ENCODE data around the gene ELMO1.

Gene ELMO1

DNA sequence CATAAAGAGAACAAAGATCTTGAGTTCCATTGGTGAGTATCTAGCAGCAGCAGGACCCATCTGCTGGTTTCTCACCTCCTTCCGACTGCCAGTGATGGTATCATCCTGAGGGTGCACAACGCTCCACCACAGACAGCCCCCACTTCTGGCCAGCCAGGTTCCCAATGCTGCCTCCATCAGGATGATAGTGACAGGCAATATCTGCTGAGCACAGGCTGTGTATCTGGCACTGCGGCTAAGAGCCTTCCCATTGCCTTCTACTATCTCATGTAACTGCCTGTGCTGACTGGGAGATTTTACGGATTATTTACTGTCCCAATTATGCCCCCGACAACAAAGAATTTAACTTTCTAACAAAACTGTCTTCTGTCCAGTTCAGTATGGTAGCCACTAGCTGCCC lies 372.0 kb downstream of the ELMO1 start:
- no peak for DNase-seq

DNA sequence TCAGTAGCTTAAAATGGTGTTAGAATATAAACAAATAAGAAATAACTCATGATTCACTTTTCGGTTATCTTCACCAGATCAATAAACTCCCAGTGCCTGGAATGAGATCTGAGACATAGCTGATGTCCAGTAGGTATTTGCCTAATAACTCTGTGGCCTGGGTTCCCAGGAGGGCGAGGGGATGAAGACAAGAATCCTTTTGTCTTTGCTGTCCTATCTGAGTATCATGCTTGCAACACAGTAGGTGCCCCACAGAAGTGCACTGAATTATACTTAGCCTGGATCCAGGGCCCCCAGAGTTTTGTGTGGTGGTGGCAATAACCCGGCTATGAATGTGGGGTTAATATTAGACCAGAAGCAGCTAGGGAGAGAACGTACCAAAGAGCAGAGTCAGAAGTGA lies 374.3 kb downstream of the ELMO1 start:
- no peak for DNase-seq

DNA sequence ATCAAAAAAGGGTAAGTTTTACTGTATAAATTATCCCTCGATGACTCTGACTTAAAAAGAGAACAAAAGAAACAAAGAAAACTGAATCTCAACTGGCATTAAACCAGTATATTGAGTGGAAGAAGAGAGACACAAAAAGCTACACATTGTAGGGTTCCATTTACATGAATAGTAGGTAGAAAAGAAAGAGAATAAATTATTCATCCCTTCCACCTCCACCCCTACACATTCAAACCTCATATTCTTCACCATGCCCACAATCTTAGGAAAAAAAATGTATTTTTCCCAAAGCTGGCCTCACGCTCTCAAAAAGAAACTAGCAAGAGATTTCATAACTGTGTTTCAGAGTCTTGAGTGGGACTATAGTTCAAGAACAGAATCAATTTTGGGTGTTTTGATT lies 377.5 kb downstream of the ELMO1 start:
- no peak for DNase-seq

DNA sequence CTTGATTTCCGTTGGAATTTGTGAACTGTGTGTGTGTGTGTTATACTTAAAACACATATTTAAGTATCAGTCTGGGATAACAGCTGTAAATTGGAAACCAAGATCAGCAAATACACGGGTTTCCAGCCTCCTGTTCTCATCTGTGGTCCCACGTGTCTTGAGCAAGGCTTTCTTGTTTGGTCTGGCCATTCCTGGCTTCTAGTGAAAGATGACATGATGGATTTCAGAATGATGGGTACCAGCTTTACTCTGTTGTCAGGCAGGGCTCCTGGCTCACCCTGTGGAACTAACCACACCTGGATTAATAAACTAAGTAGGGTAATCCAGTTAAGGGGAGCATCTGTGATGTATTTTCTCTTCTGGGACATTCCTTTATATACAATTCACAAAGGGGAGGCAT lies 378.2 kb downstream of the ELMO1 start:
- no peak for DNase-seq

DNA sequence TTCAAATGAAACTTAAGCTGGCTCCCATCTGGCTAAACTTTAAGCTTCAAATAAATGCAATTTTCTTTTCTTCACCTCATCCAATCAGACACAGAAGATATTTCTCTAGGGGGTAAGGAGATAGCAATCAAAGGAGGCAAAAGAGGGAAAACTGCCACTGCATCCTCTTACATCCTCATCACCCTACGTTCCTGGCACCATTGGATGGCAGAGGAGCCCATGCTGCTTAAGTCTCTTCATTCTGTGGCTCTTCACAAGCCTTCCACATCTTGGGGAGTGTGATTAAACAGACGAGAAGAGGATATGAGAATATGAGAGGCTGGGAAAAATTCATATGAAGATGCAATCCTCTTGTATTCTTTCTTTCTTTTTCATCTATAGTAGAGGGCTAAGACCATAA lies 378.6 kb downstream of the ELMO1 start:
- no peak for DNase-seq

DNA sequence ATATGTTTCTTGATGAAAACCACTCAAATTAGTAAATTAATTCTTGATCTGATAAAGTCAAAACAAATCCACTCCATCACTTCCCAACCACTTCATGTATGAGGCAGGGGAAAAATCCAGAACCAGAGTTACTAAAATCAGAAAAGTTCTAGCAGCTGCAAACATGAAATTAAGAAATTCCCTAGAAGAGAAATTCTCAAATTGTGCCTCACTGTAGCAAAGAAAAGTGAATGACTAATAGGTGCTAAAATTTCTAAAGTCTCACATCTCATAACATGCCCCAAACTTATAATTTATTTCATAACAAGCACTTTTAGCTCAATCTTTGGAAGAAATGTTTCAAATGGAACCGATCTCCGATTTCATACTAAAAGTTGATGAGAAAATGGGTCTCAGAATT lies 379.3 kb downstream of the ELMO1 start:
- no peak for DNase-seq

DNA sequence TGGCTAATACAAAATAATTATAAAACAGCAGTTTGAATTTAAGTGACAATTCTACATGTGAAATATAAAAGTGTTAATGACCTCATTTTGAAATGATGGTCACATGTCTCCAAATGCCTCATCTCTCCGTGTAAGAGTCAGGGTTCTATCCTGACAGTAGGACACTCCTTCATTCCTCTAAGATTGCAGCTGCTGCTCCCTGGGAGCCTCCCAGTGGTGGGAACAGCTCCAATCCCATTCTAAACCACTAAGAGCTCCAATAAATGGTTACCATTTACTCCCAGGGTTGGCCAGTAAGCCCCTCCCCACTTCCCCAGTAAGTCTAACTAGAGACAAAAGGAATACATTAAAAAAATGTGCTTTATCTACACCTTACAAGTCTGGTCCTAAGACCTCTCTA lies 379.8 kb downstream of the ELMO1 start:
- DNase-seq: no peak

DNA sequence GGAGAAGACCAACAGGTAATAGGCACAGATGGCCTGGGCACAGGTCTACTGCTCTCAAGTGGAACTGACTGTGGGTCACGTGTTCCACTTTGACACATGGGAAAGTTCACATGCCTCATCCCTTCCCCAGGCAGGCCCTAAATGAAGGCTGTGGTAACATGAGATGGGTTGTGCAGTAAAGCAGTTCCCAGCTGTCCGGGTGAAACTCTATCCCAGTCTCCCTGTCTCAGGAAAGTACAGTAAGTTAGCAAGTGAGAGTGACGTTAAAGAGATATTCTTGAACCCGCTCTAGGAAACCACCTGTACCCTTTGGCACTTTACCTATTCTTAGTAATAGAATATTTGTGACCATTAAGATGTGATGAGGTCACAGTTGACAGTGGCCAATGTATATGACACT lies 380.6 kb downstream of the ELMO1 start:
- no peak for DNase-seq

DNA sequence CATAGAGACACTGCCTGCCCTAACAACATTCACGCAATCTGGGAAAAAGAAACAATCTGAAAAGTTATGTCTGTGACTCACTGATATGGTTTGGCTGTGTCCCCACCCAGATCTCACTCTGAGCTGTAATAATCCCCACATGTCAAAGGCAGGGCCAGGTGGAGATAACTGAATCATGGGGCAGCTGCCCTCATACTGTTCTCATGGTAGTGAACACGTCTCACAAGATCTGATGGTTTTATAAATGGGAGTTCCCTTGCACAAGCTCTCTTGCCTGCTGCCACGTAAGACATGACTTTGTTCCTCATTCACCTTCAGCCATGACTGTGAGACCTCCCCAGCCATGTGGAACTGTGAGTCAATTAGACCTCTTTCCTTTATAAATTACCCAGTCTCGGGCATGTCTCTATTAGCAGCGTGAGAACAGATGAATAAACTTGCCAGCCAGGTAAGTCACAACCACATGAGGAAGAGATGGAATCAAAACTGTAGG lies 382.8 kb downstream of the ELMO1 start:
- DNase-seq: no peak

DNA sequence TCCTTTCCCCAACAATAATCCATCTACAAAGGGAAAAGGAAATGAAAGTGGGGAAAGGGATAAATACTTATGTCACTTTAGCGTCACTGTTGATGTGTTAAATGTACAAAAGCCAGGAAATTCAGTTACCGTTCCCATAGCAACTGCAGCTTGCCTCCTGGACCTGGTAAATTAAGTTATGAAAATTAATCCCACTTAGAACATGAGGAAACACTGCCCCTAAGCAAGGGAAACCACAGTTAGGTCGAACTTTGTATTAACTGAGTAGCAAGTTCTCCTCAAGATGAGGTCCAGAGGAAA lies 386.2 kb downstream of the ELMO1 start:
- DNase-seq: no peak

DNA sequence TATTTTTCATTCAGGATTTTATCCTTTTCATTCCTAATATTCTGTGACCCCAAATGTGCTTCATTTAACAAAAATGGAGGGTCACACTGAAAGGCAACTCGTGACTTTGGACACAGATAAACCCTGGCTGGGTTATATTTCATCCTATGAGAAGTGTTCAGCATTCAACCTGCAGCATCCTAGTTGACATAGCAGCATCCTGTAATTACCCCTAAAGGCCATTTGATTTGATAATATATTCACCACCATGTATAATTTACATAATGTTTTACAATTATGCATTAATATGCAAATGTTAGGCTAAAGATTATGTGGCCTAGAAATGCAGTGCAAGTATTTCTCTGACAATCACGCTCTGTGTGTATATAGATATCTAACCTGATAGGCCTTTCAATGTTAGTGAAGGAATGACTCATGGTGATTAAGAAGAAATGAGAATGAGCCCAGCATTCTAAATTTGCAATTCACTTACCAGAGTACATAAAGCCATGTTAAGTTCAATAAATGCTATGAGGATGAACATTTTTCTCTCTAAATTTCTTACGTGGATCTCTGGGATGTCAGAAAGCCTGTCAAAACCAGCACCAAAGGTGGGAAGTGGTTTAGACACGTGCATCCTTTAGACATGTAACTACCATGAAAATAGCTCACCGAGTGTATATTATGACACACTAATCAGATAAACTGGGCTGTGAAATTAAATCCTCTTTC lies 386.7 kb downstream of the ELMO1 start:
- DNase-seq: no peak

DNA sequence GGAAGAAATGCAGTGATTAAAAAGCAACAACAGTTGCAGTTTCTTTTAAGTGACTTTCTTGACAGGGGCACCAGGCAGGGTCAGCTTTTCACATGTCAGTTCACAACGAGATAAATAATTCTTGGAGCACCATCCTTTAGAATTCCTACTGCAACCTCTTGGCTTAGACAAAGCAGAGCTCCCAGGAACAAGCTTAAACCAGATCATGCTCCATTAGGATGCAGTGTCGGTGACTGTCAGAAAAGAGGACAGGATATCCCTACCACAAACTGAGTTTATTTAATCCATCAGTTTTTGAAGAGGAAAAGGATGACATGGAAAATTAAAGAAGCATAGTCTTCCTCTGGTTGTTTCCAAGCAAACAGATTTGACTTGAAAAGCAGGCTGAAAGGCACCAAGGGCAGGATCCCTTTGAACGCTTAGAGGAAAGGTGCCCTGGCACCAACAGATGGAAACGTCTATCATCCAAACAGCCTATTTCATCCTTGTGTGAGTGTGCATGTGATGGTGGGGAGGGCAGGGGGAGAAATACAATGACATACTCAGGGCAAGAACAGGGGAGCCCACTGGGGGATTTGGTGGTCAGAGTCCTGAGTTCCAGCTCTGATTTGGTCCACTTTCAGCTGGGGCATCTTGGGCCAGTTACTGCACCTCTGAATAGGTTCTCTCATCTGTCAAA lies 392.3 kb downstream of the ELMO1 start:
- no peak for DNase-seq

DNA sequence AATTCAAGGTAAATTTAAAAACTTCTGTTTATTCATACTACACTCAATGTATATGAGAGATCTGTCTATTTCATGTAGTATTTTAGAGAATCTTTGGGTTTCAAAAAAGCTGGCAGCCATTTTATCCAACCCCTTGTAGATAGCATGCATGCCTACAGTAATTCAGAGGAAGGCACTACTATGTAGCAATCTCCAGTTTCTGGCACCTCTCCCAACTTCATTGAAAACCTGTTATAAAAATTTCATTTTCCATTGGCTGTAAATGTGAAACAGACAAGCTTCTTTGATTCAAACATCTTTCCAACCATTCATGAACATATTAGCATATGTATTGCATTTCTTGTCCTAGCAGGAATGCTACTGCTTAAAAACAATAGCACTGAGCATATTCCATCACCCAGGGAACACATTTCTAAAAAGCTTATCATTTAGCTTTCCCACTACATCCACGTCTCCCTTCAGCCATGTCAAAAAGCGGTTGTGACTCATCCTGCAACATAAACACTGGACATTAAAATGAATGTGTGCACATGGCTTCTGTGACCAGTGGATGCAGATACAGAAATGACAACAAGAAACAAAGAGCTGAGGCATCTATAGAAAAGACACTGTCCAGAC lies 393.9 kb downstream of the ELMO1 start:
- DNase-seq: no peak

DNA sequence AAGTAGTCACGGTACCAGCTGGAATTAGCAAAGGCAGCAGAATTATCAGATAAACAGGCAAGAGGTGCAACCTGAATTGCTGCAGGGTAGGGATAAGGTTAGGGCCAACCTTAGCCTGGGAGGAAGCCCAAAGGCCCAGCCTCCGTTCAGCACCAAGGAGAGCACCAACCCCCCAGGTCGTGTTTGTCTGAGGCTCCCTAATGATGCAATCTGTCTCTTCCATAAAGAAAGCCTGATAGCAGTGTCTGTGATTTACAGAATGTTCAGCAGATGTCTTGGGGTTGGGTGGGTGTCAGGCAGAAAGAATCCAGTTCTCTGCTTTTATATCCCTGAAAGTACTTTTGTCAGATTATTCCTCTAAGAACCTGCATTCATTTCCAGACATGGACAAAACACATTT lies 396.0 kb downstream of the ELMO1 start:
- DNase-seq: no peak

DNA sequence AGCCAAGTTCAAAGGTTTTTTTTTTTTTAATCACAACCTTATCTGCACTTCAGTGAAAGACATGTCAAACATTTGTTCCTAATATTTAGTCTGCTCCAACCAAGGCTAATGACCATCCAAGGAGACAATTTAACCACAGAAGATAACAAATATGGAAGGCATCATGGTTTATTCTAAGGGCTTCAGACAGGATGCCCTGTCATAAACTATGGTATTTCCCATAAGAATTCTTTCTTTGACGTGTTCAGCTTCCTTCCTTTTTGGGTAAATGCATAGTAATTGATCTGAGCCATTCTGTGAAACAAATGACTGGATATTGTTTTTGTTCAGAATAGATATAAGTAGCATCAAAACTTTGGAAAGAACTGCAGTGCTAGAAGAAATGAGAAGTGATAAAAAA lies 397.9 kb downstream of the ELMO1 start:
- DNase-seq: no peak

DNA sequence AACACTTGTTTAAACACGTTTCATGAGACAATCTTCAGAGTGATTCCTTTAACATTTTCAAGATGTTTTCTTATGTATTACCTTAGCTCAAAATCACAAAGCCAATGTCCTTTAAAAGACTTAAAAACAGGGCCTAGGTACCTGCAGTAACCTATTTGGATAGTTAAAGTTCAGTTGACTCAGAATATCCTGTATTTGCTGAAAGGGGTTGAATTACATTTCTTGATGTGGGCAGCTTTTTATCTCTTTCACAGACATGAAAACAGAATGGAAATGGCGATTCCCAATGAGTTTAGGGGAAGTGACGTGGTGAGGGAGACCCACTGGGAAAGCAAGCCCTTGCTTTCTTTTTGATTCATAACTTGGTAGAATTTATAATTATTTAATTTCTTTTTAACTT lies 400.0 kb downstream of the ELMO1 start:
- DNase-seq: no peak

DNA sequence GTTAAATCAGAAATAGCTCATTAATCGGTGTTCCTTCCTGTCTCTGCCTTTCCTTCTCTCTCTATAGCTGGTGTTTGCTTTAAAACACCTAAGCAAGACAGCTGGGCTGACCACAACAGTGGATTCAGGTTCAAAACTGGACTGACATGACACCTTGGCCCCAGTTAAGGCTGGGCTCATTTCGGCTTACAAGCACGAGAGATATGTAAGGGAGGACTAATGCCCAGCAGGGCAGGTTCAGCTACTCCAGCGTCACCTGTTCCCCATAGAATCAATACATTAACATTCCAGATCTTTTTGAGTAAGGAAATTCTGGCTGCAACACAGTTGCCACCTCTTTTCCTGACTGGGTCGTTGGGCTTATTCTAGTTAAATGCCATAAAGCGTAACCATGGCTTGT lies 401.4 kb downstream of the ELMO1 start:
- no peak for DNase-seq

DNA sequence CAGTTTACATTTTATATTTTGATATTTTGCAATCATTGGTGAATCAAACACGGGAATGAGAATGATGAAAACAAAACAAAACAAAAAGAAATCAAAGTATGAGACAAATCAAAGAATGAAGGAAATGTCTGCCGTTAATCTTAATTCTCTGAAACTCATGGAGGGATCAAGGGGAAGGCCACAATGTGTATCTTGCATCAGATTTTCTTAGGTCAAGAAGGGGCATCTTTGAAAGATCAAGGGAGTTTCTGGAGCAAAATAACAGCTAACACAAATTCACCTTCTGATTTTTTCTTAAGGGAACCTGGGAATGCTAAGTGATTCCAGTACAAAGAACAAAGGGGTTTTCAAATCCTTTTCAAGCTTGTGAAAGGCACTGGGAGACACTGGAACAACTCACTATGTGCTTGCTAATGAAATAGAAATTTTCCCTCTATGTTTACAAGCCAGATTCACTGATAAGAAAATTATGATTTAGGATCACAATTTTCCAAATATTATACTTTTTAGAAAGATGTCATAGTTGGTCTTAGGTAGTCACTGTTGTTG lies 402.1 kb downstream of the ELMO1 start:
- DNase-seq: no peak

DNA sequence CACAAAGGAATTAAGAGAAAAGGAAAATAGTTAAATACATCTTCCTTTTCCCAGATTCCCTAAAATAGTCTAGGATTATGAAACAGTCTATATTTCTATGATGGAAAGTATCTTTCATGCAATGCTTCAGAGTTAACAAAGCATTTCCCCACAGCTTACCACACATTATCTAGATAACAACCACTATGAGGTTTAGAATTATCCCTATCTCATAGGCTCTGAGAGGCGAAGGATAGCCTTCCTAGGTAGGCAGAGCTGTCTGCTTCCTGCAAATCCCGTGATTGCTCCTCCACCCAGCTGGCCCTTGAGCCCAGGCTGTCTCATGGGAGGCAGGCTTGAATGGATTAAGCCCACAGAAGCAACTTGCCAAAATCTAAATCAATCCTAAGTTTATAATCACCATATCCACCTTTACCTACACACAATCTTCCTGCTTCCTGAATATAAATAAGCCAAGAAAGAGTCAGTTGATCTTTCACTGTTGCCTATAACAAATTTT lies 402.9 kb downstream of the ELMO1 start:
- DNase-seq: no peak

DNA sequence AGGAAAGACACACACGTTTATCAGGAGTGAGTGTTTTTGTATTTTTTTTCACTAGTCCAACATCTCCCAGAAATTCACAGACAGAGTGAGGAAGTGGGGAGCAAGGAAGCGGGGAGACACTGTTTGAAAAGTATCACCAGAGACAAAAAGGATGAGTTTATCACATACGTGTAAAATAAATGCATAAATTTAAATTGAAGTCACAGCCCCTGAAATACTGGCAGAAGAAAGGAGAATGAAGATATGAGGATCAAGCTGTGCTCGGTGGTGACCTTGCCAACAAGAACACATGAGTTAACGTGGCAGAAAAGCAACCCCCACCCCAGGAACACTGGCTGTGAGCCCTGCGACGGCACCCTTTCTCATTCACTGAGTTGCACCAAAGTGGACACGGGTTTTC lies 407.2 kb downstream of the ELMO1 start:
- no peak for DNase-seq

DNA sequence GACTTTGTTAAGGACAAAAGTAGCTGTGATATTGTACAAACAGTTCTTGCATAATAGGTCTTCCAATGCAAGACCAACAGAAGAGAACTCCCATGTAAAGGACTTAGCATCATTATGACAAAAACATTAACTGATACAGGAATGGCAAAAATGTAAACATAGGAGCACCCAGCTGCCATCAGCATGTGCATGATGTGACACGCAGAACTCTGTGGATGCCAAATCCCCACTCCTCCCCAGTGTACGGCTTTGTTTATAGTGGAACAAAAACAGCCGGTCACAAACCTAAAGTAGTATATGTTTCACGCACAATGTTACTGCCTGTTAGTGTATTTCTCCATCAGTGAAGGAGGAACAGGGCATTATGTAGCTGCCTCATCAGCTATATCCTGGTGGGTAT lies 408.3 kb downstream of the ELMO1 start:
- no peak for DNase-seq

DNA sequence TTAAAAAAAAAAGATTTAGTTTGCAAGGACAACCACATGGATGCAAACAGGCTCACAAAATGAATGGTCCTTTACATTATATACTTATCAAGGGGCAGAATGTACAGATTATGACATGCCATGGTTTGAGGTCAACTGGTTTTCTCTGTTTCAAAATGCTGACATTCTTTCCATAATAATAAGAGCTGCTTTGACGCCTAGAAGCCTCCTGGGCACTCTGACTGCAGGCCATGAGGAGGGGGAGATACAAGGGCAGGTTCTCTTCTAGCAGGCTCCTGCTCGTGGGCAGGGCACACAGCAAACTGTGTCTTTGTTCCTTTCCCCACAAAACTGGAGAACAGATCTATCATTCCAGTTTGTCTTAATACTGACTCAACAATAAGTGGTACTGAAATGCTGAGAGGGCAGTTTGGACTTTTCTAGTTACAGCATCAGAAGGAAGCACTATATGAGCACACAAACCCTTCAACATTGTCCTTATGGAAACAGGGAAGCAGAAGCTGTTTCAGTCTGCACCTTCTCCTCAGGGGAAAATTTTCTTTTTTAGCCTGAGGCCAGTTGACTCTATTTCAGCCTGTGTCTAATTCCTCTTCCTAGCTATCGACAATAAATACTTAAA lies 409.4 kb downstream of the ELMO1 start:
- DNase-seq: no peak

DNA sequence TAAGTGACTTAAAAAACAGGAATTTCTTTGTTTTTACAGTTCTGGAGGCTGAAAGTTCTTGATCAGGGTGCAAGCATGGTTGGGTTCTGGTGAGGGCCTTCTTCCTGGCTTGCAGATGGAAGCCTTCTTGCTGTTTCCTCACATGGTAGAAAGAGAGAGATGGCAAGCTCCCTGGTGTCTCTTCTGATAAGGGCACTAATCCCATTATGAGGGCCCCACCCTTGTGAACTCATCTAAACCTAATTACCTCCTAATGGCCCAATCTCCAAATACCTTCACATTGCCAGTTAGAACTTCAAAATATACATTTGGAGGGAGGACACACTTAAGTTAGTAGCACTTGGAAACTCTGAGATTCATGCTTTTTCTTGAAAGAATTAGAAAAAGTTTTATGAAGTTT lies 410.0 kb downstream of the ELMO1 start:
- DNase-seq: no peak

DNA sequence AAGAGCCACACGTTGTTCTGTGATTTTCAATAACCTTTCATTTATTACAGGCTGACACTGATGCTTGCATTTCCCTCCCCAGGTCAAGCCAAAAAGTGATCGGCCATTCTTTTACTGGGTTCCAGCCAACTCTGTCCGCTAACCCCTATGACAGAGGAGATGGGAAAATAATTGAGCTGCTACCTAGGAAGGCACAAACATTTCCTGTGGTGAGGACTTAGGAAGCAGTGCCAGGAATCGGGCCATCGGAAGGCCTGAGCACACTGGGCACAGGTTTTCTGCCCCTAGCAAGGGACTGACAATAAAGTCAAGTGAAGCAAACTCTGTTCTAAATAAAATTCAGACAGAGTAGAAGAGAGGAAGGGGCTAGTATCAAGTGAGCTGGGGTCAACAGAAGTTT lies 411.4 kb downstream of the ELMO1 start:
- DNase-seq: no peak

All from CD4-positive, alpha-beta T cell treated with Interleukin-15 for 1 hour (primary cell).